Activated CD4-positive, alpha-beta T cell treated with anti-CD3 and anti-CD28 coated beads, Interleukin-10, Interleukin-2, amounts not matched to agents 100 ng/mL and 50 ng/mL, durations not matched to agents 16 hours and 8 hours (primary cell): ENCODE results near the gene IL17B.

Source experiments
- DNase-seq: peaks from one replicate; pipeline ENCODE4 v3.0.0-alpha.2; 2020

IL17B gene

GRCh38 chr5:149414405-149415065 lies 35.4 kb upstream of the IL17B start:
- DNase-seq, result no peak

GRCh38 chr5:149413477-149414210 lies 34.6 kb upstream of the IL17B start:
- no peak for DNase-seq

- DNase-seq, result no peak
Measured at GRCh38 chr5:149412783-149413476, 33.8 kb upstream of the IL17B start.

- DNase-seq, result no peak
Measured at GRCh38 chr5:149411738-149412519, 32.8 kb upstream of the IL17B start.

- no peak for DNase-seq
Measured at GRCh38 chr5:149410721-149411432, 31.8 kb upstream of the IL17B start.

GRCh38 chr5:149410071-149410470 lies 31.0 kb upstream of the IL17B start:
- DNase-seq, result no peak

GRCh38 chr5:149409268-149409948 lies 30.3 kb upstream of the IL17B start:
- no peak for DNase-seq

GRCh38 chr5:149408252-149409099 lies 29.4 kb upstream of the IL17B start:
- no peak for DNase-seq

- DNase-seq, result no peak
Measured at GRCh38 chr5:149407323-149408251, 28.5 kb upstream of the IL17B start.

GRCh38 chr5:149406979-149407306 lies 27.9 kb upstream of the IL17B start:
- no peak for DNase-seq

- DNase-seq, result no peak
Measured at GRCh38 chr5:149406203-149406978, 27.3 kb upstream of the IL17B start.

- no peak for DNase-seq
Measured at GRCh38 chr5:149405550-149406202, 26.6 kb upstream of the IL17B start.

GRCh38 chr5:149404746-149405549 lies 25.9 kb upstream of the IL17B start:
- DNase-seq, result no peak

GRCh38 chr5:149403923-149404745 lies 25.0 kb upstream of the IL17B start:
- DNase-seq, result no peak

- DNase-seq, result no peak
Measured at GRCh38 chr5:149402291-149402690, 23.2 kb upstream of the IL17B start.

GRCh38 chr5:149401051-149401450 lies 22.0 kb upstream of the IL17B start:
- DNase-seq, result no peak

GRCh38 chr5:149400304-149400703 lies 21.2 kb upstream of the IL17B start:
- no peak for DNase-seq
